GM12878 (cell line): ENCODE measurements around the gene ASIC4.

ENCODE experiments used
- CBX3 ChIP-seq: fragments of 200-600 bp; sonication (generic); IDR thresholded peaks from 2 replicates; pipeline ENCODE4 v1.6.1; 2016; ENCODE audit warnings: low read depth, borderline replicate concordance
- CHD2 ChIP-seq: IDR thresholded peaks from 2 replicates; pipeline ENCODE4 v1.6.1; 2011; ENCODE audit warnings: low read depth, low read length, improper control_type of control experiment, borderline replicate concordance
- CREM ChIP-seq: IDR thresholded peaks from 2 replicates; pipeline ENCODE4 v1.6.1; 2014; ENCODE audit warnings: antibody characterized with exemption, low read depth
- POLR2A ChIP-seq: IDR thresholded peaks from 2 replicates; pipeline ENCODE4 v1.6.1; 2011; ENCODE audit warnings: low read depth, mild to moderate bottlenecking, low read length
- POLR2AphosphoS5 ChIP-seq: IDR thresholded peaks from 2 replicates; pipeline ENCODE4 v1.6.1; 2011; ENCODE audit warnings: mild to moderate bottlenecking, low read length, inconsistent platforms
- RAD51 ChIP-seq: fragments of 450-650 bp; IDR thresholded peaks from 2 replicates; pipeline ENCODE4 v1.6.1; 2016; ENCODE audit warnings: moderate library complexity, mild to moderate bottlenecking, inconsistent platforms
- TF ChIP-seq, protein P1 (sequence below), 3 experiments: IDR thresholded peaks in 2 of 3; conservative IDR thresholded peaks in 1 of 3; 2 replicates each; pipeline ENCODE4 v1.5.1; 2011; ENCODE audit warnings: low read depth in 3 of 3, low read length in 3 of 3, mild to moderate bottlenecking in 3 of 3, control low read depth in 2 of 3, moderate library complexity in 2 of 3, inconsistent platforms in 1 of 3, mixed read lengths in 1 of 3; ENCODE audit not compliant: control insufficient read depth in 2 of 3, insufficient read depth in 1 of 3; ENCODE audit errors: extremely low read depth in 1 of 3

DNA sequence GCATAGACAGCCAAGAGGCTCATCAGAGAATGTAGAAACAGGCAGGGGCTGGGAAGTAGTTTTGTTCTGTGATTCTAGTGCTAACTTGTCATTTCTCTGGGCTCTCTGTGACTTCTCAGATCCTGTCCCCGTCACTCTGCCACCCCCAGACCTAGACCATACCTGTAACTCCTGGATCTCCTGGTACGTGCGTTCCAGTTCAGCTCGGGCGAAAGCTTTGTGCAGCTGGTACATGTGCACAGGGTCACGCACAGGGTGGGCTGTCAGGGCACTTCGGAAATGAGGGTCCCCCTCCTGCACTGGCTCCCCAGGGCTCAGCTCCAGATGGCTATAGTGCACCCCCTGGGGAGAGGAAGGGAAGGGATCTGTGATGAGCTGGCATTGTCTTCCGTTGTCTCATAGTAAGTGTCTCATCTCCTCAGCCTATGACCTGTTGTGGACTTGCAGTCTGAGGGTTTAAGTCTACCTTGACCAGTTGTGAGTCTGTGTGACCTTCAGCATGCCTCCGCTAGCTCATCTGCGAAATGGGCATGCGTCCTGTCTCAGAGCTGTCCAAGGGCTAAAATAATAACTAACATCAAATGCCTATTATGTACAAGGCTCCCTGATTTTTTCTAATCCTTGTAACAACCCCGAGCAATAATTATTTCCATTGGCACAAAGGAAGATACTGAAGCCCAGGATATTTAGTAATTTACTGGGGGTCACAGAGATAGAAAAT lies 26.7 kb downstream of the ASIC4 start:
- TF ChIP-seq POLR2AphosphoS5: no peak
- no peak for TF ChIP-seq CBX3
- TF ChIP-seq, protein P1, sequence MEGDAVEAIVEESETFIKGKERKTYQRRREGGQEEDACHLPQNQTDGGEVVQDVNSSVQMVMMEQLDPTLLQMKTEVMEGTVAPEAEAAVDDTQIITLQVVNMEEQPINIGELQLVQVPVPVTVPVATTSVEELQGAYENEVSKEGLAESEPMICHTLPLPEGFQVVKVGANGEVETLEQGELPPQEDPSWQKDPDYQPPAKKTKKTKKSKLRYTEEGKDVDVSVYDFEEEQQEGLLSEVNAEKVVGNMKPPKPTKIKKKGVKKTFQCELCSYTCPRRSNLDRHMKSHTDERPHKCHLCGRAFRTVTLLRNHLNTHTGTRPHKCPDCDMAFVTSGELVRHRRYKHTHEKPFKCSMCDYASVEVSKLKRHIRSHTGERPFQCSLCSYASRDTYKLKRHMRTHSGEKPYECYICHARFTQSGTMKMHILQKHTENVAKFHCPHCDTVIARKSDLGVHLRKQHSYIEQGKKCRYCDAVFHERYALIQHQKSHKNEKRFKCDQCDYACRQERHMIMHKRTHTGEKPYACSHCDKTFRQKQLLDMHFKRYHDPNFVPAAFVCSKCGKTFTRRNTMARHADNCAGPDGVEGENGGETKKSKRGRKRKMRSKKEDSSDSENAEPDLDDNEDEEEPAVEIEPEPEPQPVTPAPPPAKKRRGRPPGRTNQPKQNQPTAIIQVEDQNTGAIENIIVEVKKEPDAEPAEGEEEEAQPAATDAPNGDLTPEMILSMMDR (IDR thresholded peaks at IDR 0.05 in 2 of 3, conservative IDR thresholded peaks at IDR 0.05 in 1 of 3; ENCODE audit: control insufficient read depth in 2 of 3, extremely low read depth in 1 of 3, insufficient read depth in 1 of 3, low read depth in 3 of 3, low read length in 3 of 3): no peak
- no peak for TF ChIP-seq CHD2
- TF ChIP-seq CREM: no peak
- TF ChIP-seq POLR2A: no peak
- no peak for TF ChIP-seq RAD51
